K562 (cell line): ENCODE data around the gene ERP29. TPM values are rescaled to one million over a fixed set of nuclear protein-coding genes. Genes with fewer than 3 reads are reported as not detected.

Experiments used
- LCOR ChIP-seq: sonication (generic); formaldehyde crosslinking; IDR thresholded peaks from 2 replicates; pipeline ENCODE4 v1.8.0; 2022; ENCODE audit warnings: mild to moderate bottlenecking, missing genetic modification reagents
- MAZ ChIP-seq, 2 experiments: fragments of 450-650 bp in 1 of 2; sonication (generic) in 1 of 2; formaldehyde crosslinking; IDR thresholded peaks in 1 of 2; conservative IDR thresholded peaks in 1 of 2; 2 replicates each; pipeline versions ENCODE4 v1.4.0 to v1.5.0; 2020; ENCODE audit warnings: mild to moderate bottlenecking in 1 of 2, missing genetic modification reagents in 1 of 2
- MXI1 ChIP-seq: IDR thresholded peaks from 2 replicates; pipeline ENCODE4 v1.6.1; 2011; ENCODE audit warnings: low read depth, mild to moderate bottlenecking, improper control_type of control experiment, low read length
- ZBTB17 ChIP-seq: fragments of 450-650 bp; formaldehyde crosslinking; IDR thresholded peaks from 2 replicates; pipeline ENCODE4 v1.4.0; 2020; ENCODE audit warnings: mild to moderate bottlenecking
- polyA plus RNA-seq, 8 experiments: library from polyadenylated mRNA; depleted of rRNA in 4 of 8; stranded (reverse) in 5 of 8; unstranded in 3 of 8; fragments of >200 nt; fragmentation: Nextera tagmentation in 2 of 8; fragmentation: Illumina TruSeq in 1 of 8; extraction: Ambion mirVana in 2 of 8; extraction: Trizol in 1 of 8; gene quantifications; 2 replicates each; pipeline versions ENCODE4 v1.2.1 to v1.2.3, GENCODE V29; 2011 to 2014; ENCODE audit warnings: inconsistent platforms in 1 of 8, missing spikeins in 1 of 8
- total RNA-seq, 7 experiments: library from RNA; depleted of rRNA in 6 of 7; stranded (reverse); fragments of >200 nt in 6 of 7; fragmentation: Illumina TruSeq in 2 of 7; extraction: Trizol in 2 of 7; gene quantifications; 2 replicates each; pipeline versions ENCODE4 v1.2.1 to v1.2.3, GENCODE V29; 2011 to 2021; ENCODE audit warnings: low replicate concordance in 1 of 7
- TF ChIP-seq, protein P1 (sequence below): fragments of 200-800 bp; sonication (Bioruptor generic); IDR thresholded peaks from 2 replicates; pipeline ENCODE4 v1.6.1; 2017; ENCODE audit warnings: missing genetic modification characterization, missing compliant biosample characterization
- TF ChIP-seq, protein P2 (sequence below): sonication (generic); formaldehyde crosslinking; IDR thresholded peaks from 2 replicates; pipeline ENCODE4 v1.8.0; 2023; ENCODE audit warnings: mild to moderate bottlenecking, missing genetic modification reagents
- TF ChIP-seq, protein P3 (sequence below), 2 experiments: fragments of 450-650 bp; IDR thresholded peaks; 2 replicates each; pipeline ENCODE4 v1.6.1; 2016

ERP29 gene
- total and polyA plus RNA-seq, 9 of the 15 experiments (the other 6 are each of a cell fraction or from before 2014, with no cell fraction given): 42.4 to 146 (median 111) TPM

DNA sequence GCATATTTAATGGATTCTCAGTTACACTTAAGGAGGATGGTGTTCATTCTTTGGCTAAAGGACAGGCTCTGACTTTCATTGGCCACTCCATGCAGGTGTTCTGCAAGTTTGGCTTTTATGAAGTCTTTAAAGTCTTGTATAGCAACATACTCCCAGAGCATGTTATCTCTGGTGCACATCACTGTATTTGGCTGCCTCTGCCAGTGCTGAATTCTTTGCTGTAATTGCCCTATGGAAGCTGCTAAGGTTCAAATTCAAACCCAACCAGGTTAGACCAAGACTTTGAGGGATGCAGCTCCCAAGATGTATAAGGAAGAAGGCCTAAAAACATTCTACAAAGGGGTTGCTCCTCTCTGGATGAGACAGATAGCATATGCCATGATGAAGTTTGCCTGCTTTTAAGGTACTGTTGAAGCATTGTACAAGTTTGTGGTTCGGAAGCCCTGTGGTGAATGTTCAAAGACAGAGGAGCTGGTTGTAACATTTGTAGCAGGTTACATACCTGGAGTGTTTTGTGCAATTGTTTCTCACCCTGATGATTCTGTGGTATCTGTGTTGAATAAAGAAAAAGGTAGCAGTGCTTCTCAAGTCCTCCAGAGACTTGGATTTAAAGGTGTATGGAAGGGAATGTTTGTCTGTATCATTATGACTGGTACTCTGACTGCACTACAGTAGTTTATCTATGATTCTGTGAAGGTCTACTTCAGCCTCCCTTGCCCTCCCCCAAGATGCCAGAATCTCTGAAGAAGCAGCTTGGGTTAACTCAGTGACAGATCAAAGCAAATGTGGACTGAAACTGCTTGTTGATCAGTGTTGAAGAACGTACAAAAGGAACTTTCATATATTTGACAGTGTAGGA lies 19.7 kb upstream of the ERP29 start (continued):
- TF ChIP-seq, protein P1, sequence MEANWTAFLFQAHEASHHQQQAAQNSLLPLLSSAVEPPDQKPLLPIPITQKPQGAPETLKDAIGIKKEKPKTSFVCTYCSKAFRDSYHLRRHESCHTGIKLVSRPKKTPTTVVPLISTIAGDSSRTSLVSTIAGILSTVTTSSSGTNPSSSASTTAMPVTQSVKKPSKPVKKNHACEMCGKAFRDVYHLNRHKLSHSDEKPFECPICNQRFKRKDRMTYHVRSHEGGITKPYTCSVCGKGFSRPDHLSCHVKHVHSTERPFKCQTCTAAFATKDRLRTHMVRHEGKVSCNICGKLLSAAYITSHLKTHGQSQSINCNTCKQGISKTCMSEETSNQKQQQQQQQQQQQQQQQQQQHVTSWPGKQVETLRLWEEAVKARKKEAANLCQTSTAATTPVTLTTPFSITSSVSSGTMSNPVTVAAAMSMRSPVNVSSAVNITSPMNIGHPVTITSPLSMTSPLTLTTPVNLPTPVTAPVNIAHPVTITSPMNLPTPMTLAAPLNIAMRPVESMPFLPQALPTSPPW (CRISPR knock-in tag): peak; percentile 5; the same call in 1 of the 2 replicates
- TF ChIP-seq, protein P2, sequence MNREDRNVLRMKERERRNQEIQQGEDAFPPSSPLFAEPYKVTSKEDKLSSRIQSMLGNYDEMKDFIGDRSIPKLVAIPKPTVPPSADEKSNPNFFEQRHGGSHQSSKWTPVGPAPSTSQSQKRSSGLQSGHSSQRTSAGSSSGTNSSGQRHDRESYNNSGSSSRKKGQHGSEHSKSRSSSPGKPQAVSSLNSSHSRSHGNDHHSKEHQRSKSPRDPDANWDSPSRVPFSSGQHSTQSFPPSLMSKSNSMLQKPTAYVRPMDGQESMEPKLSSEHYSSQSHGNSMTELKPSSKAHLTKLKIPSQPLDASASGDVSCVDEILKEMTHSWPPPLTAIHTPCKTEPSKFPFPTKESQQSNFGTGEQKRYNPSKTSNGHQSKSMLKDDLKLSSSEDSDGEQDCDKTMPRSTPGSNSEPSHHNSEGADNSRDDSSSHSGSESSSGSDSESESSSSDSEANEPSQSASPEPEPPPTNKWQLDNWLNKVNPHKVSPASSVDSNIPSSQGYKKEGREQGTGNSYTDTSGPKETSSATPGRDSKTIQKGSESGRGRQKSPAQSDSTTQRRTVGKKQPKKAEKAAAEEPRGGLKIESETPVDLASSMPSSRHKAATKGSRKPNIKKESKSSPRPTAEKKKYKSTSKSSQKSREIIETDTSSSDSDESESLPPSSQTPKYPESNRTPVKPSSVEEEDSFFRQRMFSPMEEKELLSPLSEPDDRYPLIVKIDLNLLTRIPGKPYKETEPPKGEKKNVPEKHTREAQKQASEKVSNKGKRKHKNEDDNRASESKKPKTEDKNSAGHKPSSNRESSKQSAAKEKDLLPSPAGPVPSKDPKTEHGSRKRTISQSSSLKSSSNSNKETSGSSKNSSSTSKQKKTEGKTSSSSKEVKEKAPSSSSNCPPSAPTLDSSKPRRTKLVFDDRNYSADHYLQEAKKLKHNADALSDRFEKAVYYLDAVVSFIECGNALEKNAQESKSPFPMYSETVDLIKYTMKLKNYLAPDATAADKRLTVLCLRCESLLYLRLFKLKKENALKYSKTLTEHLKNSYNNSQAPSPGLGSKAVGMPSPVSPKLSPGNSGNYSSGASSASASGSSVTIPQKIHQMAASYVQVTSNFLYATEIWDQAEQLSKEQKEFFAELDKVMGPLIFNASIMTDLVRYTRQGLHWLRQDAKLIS (CRISPR knock-in tag): 0 out of 2 replicates have a peak, but pooled peaks have one; percentile 13
- no peak for TF ChIP-seq MXI1
- TF ChIP-seq, protein P3, sequence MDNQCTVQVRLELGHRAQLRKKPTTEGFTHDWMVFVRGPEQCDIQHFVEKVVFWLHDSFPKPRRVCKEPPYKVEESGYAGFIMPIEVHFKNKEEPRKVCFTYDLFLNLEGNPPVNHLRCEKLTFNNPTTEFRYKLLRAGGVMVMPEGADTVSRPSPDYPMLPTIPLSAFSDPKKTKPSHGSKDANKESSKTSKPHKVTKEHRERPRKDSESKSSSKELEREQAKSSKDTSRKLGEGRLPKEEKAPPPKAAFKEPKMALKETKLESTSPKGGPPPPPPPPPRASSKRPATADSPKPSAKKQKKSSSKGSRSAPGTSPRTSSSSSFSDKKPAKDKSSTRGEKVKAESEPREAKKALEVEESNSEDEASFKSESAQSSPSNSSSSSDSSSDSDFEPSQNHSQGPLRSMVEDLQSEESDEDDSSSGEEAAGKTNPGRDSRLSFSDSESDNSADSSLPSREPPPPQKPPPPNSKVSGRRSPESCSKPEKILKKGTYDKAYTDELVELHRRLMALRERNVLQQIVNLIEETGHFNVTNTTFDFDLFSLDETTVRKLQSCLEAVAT (IDR thresholded peaks at IDR 0.05): peak in 1 of 2 experiments; percentile 77; a peak in 1 of 4 replicates
- TF ChIP-seq LCOR (CRISPR knock-in tag): no peak
- TF ChIP-seq ZBTB17 (CRISPR knock-in tag): peak; percentile 90
- no peak for TF ChIP-seq MAZ (CRISPR knock-in tag; conservative IDR thresholded peaks at IDR 0.05 in 1 of 2, IDR thresholded peaks at IDR 0.05 in 1 of 2)
